GM12874 (cell line): Measurements from ENCODE around the gene SNTG2.

Source experiments
- CTCF ChIP-seq: IDR thresholded peaks from 2 replicates; pipeline ENCODE4 v1.5.1; 2011; ENCODE audit warnings: low read depth, mild to moderate bottlenecking, control low read depth, low read length, moderate library complexity; ENCODE audit not compliant: insufficient read depth

SNTG2 gene

GRCh38 chr2:1026141-1026540 is 75.5 kb downstream of the SNTG2 start:
- TF ChIP-seq CTCF, result no peak

- no peak for TF ChIP-seq CTCF
These were observed 78.2 kb downstream of the SNTG2 start for GRCh38 chr2:1028831-1029230.

GRCh38 chr2:1032030-1032429 is 81.4 kb downstream of the SNTG2 start:
- TF ChIP-seq CTCF, result no peak

- TF ChIP-seq CTCF, result no peak
These were observed 82.4 kb downstream of the SNTG2 start for GRCh38 chr2:1033069-1033468.

GRCh38 chr2:1037066-1037465 is 86.4 kb downstream of the SNTG2 start:
- no peak for TF ChIP-seq CTCF

- no peak for TF ChIP-seq CTCF
These were observed 88.9 kb downstream of the SNTG2 start for GRCh38 chr2:1039549-1039948.

GRCh38 chr2:1041012-1041805 is 90.6 kb downstream of the SNTG2 start:
- no peak for TF ChIP-seq CTCF
